HG03108 (cell line): ENCODE results near the gene CACNA1C.
A peak's percentile ranks its signal among the peaks of the same experiment; 100 is the strongest.

Source experiments
- ATAC-seq: cut with Tn5 transposase; IDR thresholded peaks from one replicate; pipeline ENCODE4 v1.9.1; 2021; ENCODE audit warnings: moderate library complexity; ENCODE audit not compliant: unreplicated experiment

The CACNA1C gene

DNA sequence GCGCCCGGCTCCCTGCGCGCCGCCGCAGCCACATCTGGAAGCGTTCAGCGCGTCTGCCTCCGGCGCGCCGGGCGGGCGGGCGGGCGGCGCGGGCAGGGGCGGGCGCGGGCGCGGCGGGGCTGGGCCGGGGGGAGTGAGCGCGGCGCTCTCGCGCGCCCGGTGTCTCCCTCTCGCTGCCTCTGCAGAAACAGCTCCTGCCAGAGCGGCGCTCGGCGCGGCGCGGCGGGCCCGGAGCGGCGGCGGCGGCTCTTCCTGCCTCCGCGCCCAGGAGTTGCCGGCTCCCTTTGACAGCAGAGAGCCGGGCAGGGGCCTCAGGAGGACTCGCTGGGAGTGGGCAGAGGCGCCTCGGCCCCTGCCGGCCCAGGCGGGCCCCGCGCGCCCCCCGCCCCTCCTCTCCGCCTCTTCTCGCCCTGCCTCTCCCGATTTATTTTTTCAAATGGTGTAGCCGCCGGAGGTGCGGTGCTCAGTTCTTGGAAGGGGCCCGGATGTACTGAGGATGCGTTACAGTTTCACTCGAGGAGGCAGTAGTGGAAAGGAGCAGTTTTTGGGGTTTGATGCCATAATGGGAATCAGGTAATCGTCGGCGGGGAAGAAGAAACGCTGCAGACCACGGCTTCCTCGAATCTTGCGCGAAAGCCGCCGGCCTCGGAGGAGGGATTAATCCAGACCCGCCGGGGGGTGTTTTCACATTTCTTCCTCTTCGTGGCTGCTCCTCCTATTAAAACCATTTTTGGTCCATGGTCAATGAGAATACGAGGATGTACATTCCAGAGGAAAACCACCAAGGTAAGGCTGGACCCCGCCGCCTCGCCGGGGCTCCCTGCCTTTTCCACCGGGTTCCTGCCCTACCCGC is at the start of gene CACNA1C:
Gene CACNA1C (plus strand): TSS at position 162 of the 853 bp plus-strand sequence. CDS start 576 bp downstream, at position 738.
- ATAC-seq: no peak

DNA sequence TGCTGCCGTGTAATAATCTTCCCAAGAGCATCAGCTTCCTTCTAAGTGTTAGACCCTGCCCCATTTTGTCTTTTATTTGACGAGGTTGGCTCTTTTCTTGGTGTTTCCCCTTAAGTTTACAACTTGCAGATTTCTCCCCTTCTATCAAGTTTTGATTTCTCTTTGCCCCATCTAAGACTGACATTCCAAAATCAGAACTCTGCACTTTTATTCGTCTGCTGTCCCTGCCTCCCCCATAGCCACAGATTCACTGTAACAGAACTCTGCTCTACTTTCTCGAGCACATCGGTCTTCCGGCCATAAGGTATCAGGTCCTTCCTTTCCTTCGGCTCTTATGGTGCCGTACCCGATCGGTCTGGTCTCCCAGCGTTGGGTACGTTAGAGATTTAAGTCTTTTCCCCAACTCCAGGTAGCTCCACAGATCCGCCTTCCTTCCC is 49.1 kb upstream of the CACNA1C start:
- peak; percentile 5 for ATAC-seq

DNA sequence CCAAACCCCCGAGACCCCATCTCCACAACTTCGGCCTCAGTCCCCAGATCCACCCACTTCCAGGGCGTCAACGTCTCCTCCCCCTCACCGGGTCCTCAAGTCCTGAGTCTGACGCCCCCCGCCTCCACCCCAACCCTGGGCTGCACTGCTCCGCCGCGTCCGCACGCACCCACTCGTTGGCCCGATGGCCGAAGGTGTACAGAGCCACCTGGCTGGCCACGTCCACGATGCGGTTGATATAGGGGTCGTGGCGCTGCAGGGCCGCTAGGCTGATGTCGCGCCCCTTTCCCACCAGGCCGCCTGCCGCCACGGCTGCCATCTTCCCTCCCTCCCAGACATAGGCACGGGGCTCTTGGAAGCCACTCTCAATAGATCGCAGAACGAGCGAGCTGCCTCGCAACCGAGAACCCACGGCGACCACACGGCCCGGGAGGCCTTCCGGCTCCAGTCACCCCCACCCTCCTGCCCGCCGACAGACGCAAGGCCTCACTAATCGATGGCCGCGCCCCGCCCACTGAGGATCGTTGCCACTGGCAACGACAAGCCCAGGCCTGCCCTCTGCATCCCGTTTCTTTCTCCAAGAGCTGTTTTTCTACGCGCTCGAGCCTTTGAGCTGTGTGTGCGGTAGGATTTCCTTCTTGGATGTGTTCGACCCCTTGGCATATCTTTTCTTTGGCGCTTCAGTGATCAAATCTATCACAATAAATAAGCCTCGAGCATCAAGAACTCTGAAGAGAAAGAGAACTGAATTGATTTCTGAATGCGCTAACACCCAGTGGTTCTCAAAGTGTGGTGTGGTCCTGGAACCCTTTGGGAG is 48.5 kb upstream of the CACNA1C start, which contains the start of gene DCP1B:
Gene DCP1B (minus strand): TSS at position 345 of the 817 bp plus-strand sequence. CDS start 26 bp downstream, at position 319.
- ATAC-seq: peak; percentile 99

DNA sequence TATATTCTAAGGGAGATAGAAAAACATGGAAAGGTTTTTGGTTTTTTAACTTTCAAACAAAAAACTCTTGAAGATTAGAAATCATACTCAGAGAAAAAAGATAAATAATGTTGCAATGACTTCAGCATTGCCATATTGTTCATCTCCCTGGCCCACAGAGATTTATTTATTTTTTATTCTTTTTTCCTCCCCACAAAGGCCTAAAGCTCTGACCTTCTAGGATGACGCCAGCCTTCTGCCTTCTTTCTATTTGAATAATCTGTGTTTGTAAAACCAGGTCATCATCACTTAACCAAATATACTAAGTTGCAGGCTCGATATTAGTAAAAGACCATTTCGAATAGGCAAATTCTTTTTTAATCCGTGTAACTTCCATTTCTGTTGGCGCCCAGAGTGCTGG is 44.1 kb upstream of the CACNA1C start:
- no peak for ATAC-seq

DNA sequence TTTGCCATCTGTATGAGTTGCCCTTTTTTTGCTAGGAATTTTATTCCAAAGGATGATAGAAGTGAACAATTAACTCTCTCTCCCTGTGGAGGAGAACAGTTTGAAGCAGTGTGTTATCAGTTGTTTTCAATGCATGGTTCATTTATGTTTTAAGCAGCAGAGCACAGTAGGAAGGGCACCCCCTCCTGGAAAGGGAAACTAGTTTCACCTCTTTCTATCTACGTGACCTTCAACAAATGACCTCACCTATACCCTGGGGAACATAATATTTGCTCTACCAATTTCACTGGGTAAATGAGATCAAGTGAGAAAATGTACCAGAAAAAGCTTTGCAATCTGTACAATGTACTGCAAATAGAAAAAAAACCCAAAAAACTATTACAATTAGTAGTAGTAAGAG is 43.2 kb upstream of the CACNA1C start:
- ATAC-seq: no peak

DNA sequence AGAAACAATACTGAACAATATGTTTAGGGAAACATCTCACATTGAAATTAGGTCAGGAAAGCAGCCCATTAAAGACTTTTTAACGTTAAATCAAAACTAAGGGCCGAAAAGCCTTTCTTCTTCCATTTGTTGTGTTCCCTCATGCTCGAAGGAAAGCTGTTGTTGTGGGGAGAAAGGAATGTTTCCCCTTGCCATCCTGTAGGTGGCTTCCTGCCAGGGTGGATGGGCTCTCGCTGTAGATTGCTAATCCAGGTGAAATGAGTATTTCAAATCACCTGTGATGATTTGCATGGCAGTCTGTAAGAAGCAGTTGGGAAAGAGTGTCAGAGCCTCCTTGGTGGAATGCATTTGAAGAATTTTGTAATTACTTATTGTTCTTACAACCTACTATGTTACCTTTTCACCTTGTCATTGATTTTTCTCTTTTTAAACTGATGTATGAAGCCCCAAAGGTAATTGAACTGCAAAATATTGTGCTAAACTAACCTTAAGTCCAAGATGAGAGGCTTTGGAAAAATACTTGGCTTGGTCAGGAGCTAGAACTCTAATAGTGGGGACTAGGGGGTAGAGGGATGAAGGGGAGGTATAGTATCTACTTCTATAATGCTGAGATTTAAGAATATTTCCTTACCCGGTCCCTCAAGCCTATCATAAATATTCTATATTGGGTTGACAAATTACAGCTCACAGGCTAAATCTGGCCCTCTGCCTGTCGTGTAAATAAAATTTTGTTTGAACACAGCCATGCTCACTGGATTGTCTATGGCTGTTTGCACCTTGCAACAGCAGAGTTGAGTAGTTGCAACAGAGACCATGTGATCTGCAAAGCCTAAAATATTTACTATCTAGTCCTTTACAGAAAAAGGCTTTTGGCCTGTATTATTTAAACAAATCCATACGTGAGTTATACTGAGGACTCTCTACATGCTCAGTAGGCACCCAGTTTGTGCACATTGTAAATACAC is 40.9 kb upstream of the CACNA1C start:
- no peak for ATAC-seq

DNA sequence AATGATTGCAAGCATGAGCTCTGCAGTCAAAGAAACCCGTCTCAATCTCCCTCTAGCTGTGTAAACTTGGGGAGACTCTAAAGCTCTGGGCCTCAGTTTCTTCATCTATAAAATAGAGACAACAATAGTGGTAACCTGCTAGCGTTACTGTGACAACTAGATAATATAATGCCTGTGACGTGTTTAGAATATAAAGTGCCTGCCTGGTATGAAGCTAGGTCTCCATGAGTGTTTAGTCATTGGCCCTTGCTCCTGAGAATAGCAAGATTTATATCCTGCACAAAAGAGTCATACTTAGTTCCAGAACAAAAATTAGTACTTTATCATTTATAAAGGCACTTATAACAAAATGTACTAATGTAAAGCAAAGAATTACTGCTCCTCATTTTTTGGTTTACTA is 39.7 kb upstream of the CACNA1C start:
- no peak for ATAC-seq

DNA sequence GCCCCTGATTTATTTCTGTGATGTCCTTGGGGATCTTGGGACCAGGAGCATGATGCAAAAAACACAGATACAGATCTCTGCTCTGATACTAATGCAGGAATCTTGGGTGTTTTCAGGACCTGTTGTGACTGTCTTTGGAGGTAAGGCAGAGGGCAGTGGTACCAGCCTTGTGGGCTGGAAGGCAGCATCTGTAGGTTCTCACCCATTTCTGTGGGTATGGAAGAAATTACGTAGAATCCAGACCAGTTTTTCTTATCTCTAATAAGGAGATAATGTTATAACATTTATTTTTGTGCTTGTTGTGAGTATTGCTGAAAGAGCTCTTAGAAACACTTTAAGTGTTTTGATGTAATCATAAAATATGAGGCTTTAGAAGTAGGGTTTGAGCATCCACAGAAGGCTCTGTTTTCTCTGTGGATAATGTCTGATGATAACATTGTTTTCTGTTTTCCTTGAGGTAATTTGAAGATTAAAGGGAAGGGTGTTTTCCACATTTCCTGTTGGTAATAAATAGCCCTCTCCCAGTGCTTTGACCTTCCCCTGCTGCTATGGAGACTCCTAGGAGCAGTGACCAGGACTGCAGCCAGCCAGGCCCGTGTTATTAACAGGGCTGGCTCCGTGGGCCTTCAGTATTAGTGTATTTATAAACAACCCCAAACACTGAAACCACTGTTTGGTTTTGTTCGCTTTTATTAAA is 39.1 kb upstream of the CACNA1C start:
- no peak for ATAC-seq

DNA sequence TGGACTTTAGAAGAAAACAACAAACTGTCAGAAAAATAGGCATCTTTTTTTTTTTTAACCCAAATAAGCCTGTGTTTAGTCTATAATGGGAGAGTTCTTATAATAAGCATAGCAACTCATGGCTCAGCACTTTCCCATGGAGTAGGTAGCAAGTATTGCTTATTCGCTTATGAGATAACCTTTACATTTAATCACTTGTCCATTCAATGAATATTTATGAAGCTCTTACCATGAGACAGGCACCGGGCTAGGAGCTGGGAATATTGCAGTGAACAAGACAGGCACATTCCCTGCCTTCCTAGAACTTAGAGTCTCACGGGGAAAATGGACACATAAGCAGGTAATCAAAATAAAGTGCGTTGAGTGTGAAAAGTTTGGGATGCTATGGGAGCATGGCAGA is 38.6 kb upstream of the CACNA1C start:
- ATAC-seq: no peak

DNA sequence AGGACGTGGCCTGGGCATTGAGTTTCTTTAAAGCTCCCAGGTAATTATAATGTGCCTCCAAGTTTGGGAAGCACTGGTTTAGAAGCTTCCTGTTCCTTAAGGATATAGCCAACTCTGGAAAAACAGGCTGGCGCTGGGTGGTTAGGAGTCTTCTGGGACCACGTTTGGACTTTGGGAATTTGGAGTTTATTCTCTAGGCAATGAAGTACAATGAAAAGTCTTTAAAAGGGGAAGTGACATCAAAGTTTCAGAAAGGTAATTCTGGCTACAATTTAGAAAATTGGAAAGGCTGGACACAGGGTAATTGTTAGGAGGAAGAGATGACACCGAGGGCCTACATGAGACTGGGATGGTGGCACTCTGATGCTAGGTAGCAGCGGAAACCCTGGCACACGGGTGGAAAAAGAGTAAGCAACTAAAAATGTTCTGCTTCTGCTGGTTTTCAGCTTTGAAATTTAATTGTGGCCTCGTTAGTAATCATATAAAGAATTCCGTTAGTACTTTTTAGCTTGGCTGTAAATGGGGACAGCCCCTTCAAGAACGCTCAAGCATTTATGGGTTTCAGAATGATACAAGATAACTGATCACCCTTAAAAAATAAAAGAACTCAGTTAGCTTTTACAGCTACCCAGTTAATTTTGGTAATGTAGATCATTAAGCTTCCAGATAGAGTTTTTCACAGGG is 35.8 kb upstream of the CACNA1C start:
- ATAC-seq: no peak

DNA sequence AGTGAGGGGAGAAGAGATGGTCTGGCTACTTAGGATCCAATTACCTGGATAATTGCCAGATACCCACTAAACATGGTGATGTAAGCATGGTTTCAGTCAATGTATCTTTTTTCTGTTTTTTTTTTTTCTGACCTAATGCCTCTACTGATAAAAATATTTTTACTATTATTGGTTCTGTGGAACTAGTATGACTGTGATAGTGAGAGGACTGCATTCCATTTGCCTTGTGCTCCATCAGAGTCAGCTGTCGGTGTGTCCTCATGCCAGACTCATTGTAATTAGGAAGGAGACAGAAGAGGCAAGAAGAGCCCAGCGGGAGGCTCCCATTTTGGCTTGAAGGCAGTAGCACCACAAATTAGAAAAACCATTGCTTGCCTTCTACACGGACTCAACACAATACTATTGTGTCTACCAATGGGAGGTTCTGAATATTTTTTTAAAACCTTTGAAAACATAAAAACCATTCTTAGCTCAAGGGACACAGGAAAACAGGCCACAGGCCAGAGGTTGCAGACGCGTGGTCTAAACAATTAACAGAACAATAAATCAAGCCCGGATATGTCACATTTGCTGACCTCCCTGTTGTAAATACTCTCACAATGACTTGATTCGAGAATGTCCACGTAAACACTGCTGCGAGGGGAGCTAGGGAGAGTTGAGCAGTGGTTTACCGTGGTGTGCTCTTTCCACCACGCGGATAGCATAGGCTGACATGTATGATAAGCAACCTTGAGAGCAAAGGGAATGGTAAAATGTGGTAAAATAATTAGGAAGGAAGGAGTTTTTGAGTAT is 35.0 kb upstream of the CACNA1C start:
- no peak for ATAC-seq

DNA sequence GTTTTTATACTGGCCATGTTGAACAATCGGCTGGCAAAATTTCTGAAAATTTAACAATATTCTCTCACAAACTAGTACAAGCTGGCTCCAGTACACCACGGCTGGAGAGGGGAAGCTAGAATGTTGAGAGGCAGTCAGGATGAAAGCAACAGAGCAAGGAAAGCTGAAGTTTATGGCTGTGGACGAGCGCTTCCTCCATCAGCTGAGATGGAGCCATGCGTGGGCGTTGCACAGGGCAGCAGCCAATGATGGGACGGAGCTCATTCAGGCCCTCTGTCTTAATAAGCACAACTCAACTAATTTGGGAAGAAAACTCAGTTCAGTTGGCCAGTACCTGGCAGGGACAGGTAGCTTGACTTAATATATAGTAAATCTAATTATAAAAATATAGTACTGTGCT is 34.4 kb upstream of the CACNA1C start:
- ATAC-seq: no peak

DNA sequence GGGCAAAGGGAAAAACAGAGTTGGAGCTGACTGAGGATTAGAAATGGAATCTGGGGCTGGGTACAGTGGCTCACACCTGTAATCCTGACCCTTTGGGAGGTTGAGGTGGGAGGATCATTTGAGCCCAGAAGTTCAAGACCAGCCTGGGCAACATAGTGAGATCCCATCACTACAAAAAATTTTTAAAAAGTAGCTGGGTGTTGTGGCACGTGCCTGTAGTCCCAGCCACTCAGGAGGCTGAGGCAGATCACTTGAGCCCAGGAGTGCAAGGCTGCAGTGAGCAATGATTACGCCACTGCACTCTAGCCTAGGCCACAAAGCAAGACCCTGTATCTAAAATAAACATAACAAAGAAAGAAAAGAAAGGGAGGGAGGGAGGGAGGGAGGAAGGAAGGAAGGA is 33.7 kb upstream of the CACNA1C start:
- ATAC-seq: no peak

DNA sequence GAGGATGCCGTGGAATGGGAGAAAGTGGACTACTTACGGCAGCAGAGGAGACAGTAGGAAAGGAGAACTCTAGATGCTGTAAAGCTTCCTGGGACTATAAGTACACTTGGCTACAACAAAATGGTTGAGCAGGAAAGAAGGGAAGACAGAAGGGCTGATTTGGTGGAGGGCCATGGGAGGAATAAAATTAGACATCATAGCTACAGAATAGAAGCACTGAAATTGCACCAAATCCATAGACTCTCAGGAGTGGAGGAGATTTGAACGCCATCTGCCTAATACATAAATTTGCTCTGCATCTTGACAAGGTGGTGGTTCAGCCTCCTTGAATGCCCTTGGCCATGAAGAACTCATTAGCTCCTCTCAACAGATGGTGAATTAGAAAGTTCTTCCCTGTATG is 32.3 kb upstream of the CACNA1C start:
- no peak for ATAC-seq

DNA sequence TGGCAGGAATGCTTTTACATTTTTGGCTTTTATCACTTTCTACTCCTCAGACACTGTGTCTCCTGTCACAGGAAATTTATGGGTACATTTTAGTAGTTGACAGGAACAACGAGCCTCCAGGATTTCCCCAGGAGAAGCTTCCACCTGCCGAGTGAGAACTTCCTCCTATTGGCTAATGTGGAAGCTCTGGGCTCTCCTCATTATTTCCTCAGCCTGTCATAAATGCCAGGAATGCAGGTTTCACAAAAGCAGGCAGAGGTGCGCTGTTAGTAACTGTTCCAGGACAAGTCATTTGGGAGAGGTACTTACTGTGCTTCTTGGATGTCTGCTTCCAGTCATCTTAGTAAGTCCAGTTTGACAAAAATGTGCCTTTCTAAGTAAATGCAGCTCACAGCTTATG is 29.4 kb upstream of the CACNA1C start:
- ATAC-seq: no peak

DNA sequence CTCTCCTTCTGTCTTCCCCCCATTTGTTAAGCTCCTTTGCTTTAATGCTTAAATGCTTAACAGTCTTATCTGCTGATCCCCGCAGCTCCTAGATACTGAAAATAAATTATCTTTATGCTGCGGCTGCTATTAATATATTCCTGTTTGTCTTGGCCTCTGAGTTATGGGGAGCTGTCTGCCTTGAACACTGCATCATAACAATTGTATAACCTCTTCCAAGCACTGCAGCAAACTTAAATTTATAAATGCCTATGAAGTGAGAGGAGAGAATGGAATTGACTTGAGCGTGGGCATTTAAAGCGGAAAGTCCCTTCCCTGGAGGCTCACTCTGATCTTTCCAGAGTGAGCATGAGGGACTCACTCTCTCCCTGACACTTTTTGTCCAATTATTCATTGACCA is 25.4 kb upstream of the CACNA1C start:
- ATAC-seq: no peak

DNA sequence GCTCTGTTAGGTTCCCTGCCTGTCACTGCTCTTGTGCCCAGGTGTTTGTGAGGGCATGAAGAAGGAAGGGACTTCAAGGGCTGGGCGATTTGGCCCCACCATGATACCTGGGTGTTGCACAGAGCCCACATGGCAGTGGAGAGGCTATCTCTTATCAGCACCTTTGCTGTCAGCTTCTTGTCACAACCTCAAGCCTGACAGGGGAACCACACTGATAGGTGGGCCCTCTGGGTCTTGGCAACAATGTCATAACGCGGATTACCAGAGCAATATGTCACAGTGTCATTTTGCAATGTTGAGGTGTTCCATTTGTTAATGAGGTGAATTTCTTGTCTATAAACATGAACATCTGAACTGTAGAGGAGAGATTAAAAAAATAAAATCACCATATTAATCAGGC is 22.9 kb upstream of the CACNA1C start:
- no peak for ATAC-seq

DNA sequence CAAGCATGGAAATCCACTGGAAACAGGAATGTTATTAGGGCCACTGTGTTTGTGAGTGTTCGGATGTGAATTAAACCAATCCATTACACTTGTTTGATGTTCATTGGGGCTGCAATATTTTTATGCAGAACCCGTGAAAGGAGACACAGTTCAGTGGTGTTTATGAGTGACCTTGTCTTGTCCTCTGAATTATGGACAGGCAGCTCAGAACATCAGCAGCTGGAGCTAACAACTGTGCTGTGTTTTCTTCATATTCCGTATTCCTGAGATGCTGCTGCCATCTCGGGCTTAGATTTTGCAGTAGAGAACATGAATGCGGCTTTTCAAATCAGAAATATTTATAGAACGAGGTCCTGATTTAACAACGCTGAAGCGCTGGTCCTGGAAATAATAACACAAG is 20.3 kb upstream of the CACNA1C start:
- no peak for ATAC-seq
